ENCODE measurements around the gene HSD3B1. TPM values are rescaled to one million over a fixed set of nuclear protein-coding genes. Genes with fewer than 3 reads are reported as not detected.

Gene HSD3B1
- total RNA-seq (ENCODE audit: insufficient read depth, low replicate concordance): 10.8 TPM

DNA sequence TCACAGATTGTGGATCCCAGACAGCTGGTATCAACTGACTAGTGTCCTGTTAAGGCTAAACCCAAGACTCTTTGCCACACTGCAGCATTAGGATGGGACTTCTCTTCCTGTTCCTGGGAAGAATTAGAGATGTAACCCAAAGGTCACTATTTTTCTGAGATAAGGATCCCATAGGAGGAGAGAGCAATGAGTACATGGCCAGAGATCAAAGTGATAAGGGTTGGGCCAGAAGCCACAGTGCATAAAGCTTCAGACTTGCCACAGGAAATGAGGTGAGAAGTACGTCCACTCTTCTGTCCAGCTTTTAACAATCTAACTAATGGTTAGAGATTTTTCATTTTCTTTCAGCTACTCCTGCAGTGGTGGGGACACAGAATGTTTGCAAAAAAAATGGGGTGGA is at the start of gene HSD3B1:
Gene HSD3B1, plus strand, starts transcription at position 270 of the 400 bp plus-strand sequence. CDS start 267 bp downstream, outside the sequence.
- no peak for DNase-seq (ENCODE audit: low spot score)

- no peak for DNase-seq (ENCODE audit: low spot score)
These were observed 44.0 kb upstream of the HSD3B1 start for GRCh38 chr1:119462964-119463363.

GRCh38 chr1:119463569-119463968 is 43.4 kb upstream of the HSD3B1 start:
- DNase-seq (ENCODE audit: low spot score): no peak

GRCh38 chr1:119466445-119466844 is 40.6 kb upstream of the HSD3B1 start:
- no peak for DNase-seq (ENCODE audit: low spot score)

GRCh38 chr1:119467219-119467618 is 39.8 kb upstream of the HSD3B1 start:
- DNase-seq (ENCODE audit: low spot score): no peak

DNA sequence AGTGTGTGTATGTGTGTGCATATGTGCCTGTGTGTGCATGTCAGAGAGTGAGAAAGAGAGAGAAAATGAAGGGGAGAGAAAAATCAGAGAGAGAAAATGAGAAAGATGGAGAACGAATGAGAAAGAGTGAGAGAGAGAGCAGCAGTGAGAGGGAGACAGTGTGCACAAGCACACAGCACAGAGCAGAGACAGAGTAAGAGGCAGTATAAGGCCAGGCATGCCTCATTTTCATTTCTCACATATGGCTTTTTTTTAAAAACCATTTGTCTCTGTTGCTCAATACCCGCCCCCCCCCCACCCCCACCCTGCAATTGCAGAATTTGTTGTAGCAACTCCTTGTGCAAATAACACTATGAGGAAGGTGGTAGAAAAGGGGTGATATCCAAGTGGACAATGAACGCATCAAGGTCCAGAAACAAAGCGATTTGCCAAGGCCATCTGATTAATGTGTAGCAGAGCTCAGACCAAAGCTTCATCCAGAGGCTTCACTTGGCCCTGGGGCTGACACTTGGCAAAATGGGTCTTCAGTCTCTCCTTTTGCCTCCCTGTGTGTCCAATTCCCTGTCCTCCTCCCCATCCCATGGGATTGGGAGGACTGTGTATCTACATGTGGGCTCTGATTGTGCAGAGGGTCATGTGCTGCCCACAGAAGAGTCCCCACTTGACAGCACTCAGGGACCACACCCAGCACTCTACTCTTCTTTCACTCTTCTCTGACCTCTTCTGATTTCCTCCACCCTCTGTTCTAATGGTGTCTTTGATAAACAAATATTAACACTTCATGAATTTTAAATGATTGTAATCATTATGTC is 38.9 kb upstream of the HSD3B1 start:
- DNase-seq (ENCODE audit: low spot score): no peak

- no peak for DNase-seq (ENCODE audit: low spot score)
These were observed 37.3 kb upstream of the HSD3B1 start for GRCh38 chr1:119469741-119470140.

- no peak for DNase-seq (ENCODE audit: low spot score)
These were observed 36.6 kb upstream of the HSD3B1 start for GRCh38 chr1:119470377-119470776.

DNA sequence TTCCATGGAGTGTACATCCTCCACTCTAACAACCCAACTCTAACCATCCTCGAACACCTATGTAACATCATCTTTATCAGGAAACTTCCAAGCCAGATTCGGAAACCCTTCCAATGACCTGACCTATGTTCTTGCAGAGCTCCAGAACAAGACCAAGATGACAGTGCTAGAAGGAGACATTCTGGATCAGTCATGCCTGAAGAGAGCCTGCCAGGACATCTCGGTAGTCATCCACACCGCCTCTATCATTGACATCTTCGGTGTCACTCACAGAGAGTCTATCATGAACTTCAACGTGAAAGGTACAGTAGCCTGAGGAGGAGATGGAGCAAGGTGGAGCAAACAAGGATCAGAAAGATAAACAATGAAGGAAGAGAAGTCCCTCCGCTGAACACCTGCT is 36.1 kb upstream of the HSD3B1 start:
- DNase-seq (ENCODE audit: low spot score): no peak

- no peak for DNase-seq (ENCODE audit: low spot score)
These were observed 35.4 kb upstream of the HSD3B1 start for GRCh38 chr1:119471566-119471965.

DNA sequence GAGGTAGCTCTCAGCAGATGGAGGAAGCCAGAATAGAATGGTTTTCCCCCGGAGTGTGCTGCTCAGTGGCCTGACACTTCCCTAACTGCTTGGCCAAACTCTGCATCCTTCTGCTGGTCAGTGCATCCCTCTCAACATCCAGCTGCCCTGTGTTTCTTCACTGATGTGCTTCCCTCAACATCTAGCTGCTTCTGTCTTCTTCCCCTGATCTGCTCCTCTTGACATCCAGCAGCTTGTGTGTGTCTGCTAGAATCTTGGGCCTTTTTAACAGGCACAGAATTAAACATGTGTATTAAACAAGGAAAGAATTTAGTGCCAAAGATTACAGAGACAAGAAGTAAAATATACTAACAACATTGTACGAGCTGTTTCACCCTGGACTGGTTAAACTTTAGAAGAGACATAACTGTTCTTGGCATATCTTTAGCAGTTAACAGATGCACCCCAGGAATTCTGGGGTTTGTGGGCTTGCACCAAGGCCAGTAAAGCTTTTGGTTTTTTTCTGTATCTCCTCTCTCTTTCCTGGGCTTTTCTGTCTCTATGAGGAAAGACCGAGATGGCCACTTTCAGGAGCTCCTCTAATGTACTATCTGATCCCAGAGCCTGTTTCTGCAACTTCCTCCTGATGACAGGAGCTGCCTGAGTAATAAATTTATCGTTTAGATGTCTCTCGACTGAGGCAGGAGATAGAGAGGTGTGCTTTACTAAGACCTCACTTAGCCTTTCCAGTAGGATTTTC is 34.8 kb upstream of the HSD3B1 start:
- DNase-seq (ENCODE audit: low spot score): peak; percentile 23

GRCh38 chr1:119472819-119473175 is 34.2 kb upstream of the HSD3B1 start:
- no peak for DNase-seq (ENCODE audit: low spot score)

GRCh38 chr1:119475866-119476439 is 31.1 kb upstream of the HSD3B1 start:
- DNase-seq (ENCODE audit: low spot score): peak; percentile 50

DNA sequence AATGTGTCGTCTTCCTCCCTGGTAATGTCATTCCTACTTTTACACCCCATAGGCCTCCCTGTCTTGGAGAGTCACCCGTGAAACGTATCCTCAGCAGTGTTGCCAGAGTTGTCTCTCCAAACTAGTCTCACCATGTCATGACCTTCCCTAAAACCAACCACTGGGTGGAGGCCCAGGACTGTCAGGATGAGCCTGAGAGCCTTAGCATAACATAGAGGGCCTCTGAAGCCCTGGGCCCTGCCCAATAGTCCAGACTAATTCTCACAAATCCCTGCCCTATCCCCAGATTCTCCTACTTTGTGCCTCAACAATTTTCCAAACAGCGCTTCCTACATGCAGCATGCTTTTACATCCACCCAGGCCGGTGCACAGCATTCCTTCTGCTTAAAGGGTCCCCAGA is 29.3 kb upstream of the HSD3B1 start:
- DNase-seq (ENCODE audit: low spot score): peak; percentile 58

- no peak for DNase-seq (ENCODE audit: low spot score)
These were observed 26.8 kb upstream of the HSD3B1 start for GRCh38 chr1:119480175-119480574.

GRCh38 chr1:119481951-119482350 is 25.1 kb upstream of the HSD3B1 start:
- DNase-seq (ENCODE audit: low spot score): no peak

DNA sequence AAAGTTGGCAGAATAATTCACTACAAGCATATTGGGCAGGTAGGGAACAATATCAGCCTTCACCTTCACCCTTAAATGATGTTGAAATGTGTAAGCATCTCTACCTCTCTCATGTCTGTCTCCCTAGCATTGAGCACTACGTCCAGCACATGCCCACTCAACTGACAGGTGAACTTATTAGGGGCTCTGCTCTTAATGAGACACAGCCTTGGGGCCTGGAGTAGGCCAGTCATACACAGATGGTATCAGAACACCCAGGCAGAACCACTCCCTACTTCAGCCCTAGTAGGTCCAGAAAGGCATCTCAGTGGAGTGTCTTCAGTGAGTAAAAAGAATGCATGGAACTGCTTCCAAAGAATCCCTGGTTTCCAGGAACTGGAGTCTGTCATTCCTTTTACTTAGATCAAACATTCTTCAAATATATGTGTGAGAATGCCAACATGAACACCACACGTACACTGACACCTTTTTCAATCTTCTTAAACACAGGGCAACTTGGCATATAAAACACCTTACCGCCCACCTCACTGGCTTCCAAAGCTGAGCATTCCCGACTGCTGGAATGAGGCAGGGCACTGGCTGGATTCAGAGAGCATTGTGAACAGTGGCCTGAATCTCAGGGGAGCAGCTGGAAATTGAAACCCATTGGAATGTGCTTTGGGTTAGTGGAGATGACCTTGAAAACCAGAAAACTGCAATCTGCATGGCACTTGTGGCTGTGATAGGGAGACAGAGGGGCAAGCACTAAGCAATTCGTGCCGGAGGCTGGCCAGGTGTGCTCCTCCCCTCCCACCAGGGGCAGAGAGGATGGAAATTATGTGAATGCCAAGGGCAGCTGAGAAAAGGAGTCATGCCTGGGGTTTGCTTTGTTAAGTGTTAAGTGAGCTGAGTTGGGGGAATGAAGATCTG is 24.2 kb upstream of the HSD3B1 start:
- no peak for DNase-seq (ENCODE audit: low spot score)

DNA sequence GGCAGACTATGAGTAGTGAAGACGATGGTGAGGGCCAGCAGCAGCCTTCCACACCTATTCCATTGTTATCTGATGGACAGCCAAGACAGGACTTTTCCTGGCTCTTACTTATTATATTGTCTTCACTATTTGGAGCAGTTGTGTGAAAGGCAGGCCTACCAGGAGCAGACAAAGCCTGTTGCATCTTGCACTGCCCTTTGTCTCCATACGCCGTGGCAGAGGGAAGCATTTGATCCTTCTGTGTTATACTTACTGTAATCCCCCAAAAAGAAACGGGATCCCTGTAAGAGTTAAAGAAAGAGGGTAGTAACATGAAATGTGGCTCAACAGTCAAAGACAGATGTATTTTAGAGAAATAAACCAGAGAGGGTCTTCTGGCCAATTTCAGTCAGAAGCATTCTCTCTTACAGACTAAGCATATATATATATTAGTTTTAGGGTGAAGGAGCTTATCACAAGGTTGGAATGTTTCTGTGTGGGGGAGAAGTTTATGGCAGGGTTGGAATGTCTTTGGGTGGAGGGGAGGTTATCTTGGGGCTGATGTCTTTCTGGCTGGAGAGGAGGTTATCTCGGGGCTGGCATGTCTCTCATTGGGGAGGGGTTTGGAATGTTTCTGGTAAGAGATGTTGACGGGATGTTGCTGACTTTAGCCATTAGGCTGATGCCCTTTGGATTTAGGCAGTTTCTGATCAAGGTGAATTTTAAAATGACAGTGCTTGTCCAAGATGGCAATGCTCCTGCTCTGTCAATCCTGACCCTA is 23.4 kb upstream of the HSD3B1 start:
- peak; percentile 42 for DNase-seq (ENCODE audit: low spot score)

DNA sequence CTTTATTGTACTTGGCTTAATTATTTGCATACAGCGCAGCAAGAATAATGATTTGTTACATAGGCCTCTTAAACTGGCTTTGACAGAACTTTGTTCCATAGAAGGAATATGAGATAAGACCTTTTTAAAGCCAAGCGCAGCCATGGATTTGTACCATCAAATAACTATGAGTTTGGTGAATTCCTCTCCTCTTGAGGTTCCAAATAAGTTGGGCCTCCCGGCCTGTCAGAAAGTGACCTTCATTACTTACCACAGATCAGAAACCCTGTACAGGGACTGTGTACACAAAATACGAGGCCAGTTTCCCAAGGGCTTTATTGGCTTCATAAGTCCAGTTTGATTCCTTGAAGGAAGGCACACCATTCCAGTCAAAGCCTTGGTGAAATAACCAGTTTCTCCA is 21.8 kb upstream of the HSD3B1 start:
- DNase-seq (ENCODE audit: low spot score): no peak

DNA sequence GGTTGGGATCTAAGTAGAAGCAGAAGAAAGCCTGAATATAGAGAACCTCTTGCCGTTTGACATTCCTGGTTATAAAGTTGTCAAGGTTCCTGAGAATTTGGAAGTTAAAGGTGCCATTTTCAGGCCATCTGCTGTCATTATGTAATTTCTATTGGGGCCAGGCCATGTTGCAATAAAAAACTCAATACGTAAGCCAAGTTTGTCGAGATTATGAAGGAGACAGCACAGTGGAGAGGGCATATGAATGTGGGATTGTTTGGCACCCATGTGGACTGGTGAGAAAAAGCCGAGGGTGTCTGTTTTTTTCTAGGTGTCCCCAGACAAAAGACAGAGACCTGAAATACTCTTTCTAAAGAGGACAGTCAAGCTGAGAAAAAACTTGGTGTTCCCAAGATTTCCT is 18.8 kb upstream of the HSD3B1 start:
- DNase-seq (ENCODE audit: low spot score): no peak

DNA sequence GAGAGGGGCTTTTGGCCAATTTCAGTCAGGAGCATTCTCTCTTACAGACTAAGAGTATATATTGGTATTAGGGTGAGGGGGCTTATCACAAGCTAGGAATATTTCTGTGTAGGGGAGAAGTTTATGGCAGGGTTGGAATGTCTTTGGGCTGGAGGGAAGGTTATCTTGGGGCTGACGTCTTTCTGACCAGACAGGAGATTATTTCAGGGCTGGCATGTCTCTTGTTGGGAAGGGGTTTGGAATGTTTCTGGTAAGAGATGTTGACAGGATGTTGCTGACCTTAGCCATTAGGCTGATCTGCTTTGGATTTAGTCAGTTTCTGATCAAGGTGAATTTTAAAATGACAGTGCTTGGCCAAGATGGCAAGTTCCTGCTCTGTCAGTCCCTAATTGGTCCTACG is 17.8 kb upstream of the HSD3B1 start:
- DNase-seq (ENCODE audit: low spot score): no peak

Measured in umbilical cord (tissue), 2 donors.